H7 (cell line): ENCODE measurements around the gene LIX1. TPM values are rescaled to one million over a fixed set of nuclear protein-coding genes. Genes with fewer than 3 reads are reported as not detected.
"Not testable (repeated sequence)": the region's sequence is repeated elsewhere in the genome, so short reads cannot be mapped to it uniquely, and the experiment has no call there.

ENCODE experiments used
- DNase-seq: peaks from one replicate; pipeline ENCODE4 v3.0.0; 2012
- H3K27me3 ChIP-seq: 2 replicates; pipeline ENCODE4 v1.6.0; 2011; ENCODE audit warnings: mild to moderate bottlenecking, low read length; ENCODE audit not compliant: control insufficient read depth, insufficient read depth
- H3K36me3 ChIP-seq: replicated peaks from 2 replicates; pipeline ENCODE4 v1.5.1; 2011; ENCODE audit warnings: low read length; ENCODE audit not compliant: control insufficient read depth, insufficient read depth
- H3K4me3 ChIP-seq: 2 replicates; pipeline ENCODE4 v1.5.1; 2011; ENCODE audit warnings: low read depth, mild to moderate bottlenecking, control low read depth, low read length, moderate library complexity; ENCODE audit not compliant: insufficient read depth
- total RNA-seq: library from RNA; depleted of rRNA; stranded (reverse); fragments of >200 nt; shearing (Covaris generic); gene quantifications from 2 replicates; pipeline ENCODE4 v1.2.3, GENCODE V29; 2014; rRNA removed

LIX1 gene
- 0.14 TPM in 1 of 2 replicates, not detected in the other for total RNA-seq

DNA sequence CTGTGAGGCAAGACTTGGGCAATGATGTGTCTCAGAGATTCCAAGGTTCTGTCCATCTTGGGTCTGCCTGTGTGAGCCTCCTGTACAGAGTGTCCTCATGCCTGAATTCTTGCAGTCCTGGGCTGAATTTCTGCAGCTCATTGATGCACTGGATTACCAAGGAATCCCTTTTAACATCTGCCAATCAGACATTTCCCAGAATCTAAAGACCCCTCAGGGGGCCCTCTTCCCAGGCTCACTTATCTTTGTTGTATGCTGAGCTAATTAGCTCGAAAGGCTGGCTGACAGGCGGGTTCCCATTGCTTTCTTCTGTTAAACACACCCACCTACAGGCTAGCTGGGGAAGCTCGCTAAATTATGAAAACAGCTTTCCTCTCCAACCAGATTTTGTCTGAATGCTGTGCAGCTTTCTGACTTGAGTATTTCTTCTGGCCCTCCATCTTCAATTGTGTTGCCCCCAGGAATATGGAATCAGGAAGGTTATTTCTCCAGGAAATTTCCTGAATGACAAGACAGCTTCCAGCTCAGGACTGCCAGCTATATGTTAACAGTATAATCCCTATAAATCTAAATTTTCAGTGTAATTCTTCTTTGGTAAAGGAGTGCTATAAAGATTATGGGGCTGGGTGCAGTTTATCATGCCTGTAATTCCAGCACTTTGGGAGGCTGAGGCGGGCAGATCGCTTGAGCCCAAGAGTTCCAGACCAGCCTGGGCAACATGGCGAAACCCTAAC, at the start of gene LIX1:
LIX1 (minus strand) TSS at position 91 of the 734 bp plus-strand sequence; CDS start at position 56, 35 bp downstream.
- no peak within 1 kb of the TSS for H3K4me3 ChIP-seq

DNA sequence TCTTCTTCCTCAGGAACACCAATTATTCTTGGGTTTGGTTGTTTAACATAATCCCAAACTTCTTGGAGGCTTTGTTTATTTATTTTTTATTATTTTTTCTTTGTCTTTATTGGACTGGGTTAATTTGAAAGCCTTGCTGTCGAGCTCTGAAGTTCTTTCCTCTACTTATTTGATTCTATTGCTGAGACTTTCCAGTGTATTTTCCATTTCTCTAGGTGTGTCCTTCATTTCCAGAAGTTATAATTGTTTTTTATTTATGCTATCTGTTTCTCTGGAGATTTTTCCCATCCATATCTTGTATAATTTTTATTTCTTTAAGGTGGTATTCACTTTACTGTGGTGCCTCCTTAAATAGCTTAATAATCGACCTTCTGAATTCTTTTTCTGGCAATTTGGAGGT, 49.5 kb upstream of the LIX1 start:
- DNase-seq: no peak

More for the DNA sequence above, at the start of gene LIX1:
- Histone ChIP-seq H3K27me3 (no peaks in the 10 kb centered on the region), H3K36me3 (no peaks in the 10 kb centered on the region)
- DNase-seq: peak; percentile 24

DNA sequence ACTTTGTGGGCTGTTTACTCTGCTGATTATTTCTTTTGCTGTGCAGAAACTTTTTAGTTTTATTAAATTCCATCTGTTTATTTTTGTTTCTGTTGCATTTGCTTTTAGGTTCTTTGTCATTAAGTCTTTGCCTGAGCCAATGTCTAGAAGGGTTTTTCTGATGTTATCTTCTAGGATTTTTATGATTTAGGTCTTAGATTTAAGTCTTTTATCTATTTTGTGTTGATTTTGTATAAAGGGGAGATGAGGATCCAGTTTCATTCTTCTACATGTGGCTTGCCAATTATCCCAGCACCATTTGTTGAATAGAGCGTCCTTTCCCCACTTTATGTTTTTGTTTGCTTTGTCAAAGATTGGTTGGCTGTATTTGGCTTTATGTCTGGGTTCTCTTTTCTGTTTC, 47.1 kb upstream of the LIX1 start:
- H3K4me3 ChIP-seq, H3K36me3 ChIP-seq, DNase-seq, H3K27me3 ChIP-seq: not testable (repeated sequence)

More for the DNA sequence above, 49.5 kb upstream of the LIX1 start:
- H3K36me3 ChIP-seq: no peaks in the 10 kb centered on the region
- no peak overlapping the region for H3K4me3 ChIP-seq
- no peaks in the 10 kb centered on the region for H3K27me3 ChIP-seq

DNA sequence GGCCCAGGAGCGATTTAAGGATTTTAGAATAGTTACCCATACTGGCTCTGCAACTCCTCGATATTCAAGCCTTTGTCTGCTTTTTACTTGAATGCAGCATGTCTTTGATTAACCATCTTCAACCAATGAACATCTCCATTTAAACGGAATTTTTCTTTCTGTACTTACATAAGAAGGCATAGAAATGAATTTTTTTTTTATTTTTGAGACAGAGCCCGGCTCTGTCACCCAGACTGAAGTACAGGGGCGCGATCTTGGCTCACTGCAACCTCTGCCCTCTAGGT, 41.5 kb upstream of the LIX1 start:
- Histone ChIP-seq H3K27me3 (no peaks in the 10 kb centered on the region; the same call in 1 of the 2 replicates), H3K4me3 (peak overlapping the region; percentile 94), H3K36me3 (no peaks in the 10 kb centered on the region; the same call in 1 of the 2 replicates)
- DNase-seq: no peak

DNA sequence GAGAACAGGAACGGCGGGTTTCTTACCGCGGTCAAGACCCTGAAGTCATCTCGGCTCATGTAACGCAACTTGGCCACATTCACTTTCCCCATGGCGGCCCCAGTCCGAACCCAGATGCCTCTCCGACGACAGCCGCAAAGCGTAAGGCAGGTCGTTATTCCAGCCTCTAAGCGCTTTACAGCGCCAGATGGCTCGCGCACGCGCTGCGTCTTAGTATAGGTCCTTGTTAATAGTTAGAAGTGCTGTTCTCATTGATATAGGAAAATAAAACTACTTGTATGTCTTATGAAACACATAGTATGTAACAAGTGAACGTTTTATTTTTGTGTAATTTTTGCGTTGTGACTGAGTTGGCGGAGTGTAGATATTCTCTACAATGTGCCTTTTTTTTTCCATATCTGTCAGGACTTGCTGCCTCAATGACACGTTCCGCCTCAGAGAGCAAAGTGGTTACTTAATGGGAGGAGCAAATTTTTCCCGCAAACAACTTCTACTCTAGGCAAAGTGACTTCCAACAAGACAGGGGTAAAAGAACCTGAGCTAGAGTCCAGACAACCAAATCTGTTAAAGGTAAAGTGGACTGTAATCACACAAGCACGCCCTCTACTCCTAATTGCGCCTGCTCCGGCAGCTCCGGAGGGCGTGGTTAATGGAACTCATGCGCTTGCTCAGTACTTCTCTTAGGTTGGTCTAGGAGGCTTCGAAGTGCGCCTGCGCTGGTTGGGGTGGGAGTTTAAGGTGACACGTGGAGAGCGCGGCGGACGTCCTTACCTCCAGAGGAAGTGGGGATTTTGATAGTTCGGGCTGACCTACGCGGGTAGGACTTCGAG, 40.9 kb upstream of the LIX1 start, which contains the start of gene RIOK2:
RIOK2 (minus strand) TSS at position 148 of the 830 bp plus-strand sequence; CDS start at position 92, 56 bp downstream.
- Histone ChIP-seq H3K27me3 (no peaks in the 10 kb centered on the region; the same call in 1 of the 2 replicates), H3K4me3 (peak within 1 kb of the TSS; percentile 94), H3K36me3 (peaks cover 4% of the 10 kb centered on the region)
- peak; percentile 58 for DNase-seq

DNA sequence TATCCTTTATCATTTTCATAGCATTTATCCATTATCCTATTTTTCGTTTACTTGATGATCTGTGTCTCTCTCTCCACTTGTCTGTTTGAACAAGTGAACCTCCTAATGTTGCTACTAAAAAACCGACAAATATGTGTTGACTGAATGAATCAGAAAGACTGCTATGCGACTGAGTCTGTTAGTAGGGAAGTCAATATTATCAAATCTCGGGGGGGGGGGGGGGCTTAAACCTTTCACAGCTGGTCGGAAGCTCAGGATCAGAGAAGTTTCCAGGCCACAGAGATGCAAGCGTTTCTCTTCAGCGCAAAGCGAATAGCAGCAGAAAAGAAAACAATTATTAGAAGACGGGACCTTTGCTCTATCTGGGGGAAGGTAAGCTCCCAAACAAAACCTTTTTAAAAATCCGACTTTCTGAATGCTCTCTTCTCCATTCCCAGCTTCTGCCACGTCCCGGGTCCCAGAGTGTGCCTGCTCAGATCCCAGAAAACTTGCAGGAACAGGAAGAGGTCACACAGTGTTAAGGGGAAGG, 40.2 kb upstream of the LIX1 start:
- no peak for DNase-seq
- Histone ChIP-seq H3K36me3 (peaks cover 9% of the 10 kb centered on the region), H3K27me3 (no peaks in the 10 kb centered on the region; the same call in 1 of the 2 replicates), H3K4me3 (peak overlapping the region; percentile 94)

GRCh38 chr5:97181856-97182545, 39.6 kb upstream of the LIX1 start:
- Histone ChIP-seq H3K27me3 (no peaks in the 10 kb centered on the region; the same call in 1 of the 2 replicates), H3K4me3 (peak overlapping the region; percentile 94), H3K36me3 (peaks cover 10% of the 10 kb centered on the region)
- DNase-seq: no peak

GRCh38 chr5:97179457-97179856, 37.0 kb upstream of the LIX1 start:
- H3K27me3 ChIP-seq, DNase-seq, H3K4me3 ChIP-seq: not testable (repeated sequence)
- H3K36me3 ChIP-seq: peaks cover 16% of the 10 kb centered on the region

GRCh38 chr5:97172227-97172626, 29.8 kb upstream of the LIX1 start:
- Histone ChIP-seq H3K4me3 (no peak overlapping the region), H3K36me3 (peaks cover 25% of the 10 kb centered on the region), H3K27me3 (no peaks in the 10 kb centered on the region)
- no peak for DNase-seq

DNA sequence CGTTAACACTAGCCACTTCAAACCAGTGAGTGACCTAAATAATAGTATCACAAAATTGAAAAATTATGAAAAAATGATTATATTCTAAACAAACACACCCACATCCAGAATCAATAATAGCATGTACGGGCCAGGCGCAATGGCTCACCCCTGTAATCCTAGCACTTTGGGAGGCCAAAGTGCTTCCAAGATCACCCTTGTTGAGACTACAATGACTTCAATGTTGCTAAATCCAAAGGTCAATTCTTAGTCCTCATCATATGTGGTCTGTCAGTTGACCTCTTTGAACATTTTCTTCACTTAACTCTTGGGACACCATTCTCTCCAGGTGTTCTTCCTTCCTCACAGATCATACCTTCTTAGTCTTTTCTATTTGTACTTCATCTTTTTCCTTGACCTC, 29.3 kb upstream of the LIX1 start:
- Histone ChIP-seq H3K4me3 (no peak overlapping the region), H3K36me3 (peaks cover 23% of the 10 kb centered on the region), H3K27me3 (no peaks in the 10 kb centered on the region)
- DNase-seq: no peak

DNA sequence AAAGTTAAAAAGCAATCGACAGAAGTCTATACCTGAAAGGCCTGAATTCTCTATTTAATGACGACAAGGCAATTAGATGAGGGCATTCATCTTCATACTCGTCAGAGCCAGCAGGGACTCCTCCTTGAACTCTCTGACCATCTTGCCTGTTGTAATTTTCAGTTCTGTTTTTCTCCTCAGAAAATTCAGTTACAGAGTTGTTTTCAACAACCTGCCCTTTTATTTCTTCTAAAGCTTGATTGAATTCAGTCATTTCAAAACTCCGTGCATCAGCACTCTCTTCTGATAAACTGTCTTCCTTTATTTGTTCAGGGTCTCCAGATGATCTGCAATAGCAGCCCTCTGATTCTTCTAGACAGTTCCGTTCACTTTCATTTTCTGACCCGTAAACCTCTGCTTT, 25.0 kb upstream of the LIX1 start:
- Histone ChIP-seq H3K27me3 (no peaks in the 10 kb centered on the region), H3K36me3 (peaks cover 17% of the 10 kb centered on the region), H3K4me3 (no peak overlapping the region)
- DNase-seq: no peak

DNA sequence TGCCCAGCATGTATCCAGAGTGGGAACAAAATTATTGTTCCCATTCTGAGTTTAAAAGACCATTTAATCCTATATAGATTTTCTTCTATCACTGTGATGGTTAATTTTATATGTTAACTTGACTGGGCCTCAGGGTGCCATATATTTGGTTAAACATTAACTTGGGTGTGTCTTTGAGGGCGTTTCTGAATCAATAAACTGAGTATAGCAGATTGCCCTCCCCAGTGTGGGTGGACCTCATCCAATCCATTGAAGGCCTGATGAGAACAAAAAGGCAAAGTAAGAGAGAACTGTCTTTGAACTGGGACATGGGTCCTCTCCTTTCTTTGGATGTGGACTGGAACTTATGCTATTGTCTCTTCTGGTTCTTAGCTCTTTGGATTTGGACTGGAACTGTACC, 23.3 kb upstream of the LIX1 start:
- peaks cover 9% of the 10 kb centered on the region for H3K36me3 ChIP-seq
- no peak for DNase-seq
- no peak overlapping the region for H3K4me3 ChIP-seq
- H3K27me3 ChIP-seq: no peaks in the 10 kb centered on the region

DNA sequence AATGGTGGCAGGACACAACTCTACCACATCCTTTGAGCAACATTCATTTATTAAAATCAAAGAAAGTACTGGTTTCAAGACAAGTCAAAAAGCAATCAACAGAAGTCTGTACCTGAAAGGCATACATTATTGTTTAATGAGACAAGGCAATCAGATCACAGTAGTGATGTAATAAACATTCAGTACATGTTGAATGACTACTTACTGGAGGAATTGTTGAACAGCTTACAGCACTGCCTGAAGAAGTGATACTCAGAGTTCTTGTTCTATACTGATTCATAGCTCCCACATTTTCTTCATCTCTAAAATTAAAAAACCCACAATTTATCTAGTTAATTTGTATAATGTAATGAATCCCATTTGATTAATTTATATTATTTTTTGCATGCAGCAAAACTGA, 22.4 kb upstream of the LIX1 start:
- H3K4me3 ChIP-seq: no peak overlapping the region
- H3K36me3 ChIP-seq: peaks cover 7% of the 10 kb centered on the region
- no peak for DNase-seq
- H3K27me3 ChIP-seq: no peaks in the 10 kb centered on the region

- Histone ChIP-seq H3K27me3 (no peaks in the 10 kb centered on the region), H3K4me3 (no peak overlapping the region), H3K36me3 (peaks cover 7% of the 10 kb centered on the region)
- no peak for DNase-seq
Measured at GRCh38 chr5:97163790-97164285, 21.4 kb upstream of the LIX1 start.
